GM18907 (cell line): ENCODE data around the gene C1GALT1C1L.
"Not testable (repeated sequence)": the region's sequence is repeated elsewhere in the genome, so short reads cannot be mapped to it uniquely, and the experiment has no call there.

Experiments used
- ATAC-seq: cut with Tn5 transposase; IDR thresholded peaks from one replicate; pipeline ENCODE4 v1.9.1; 2021; ENCODE audit warnings: mild to moderate bottlenecking, moderate library complexity; ENCODE audit not compliant: unreplicated experiment

C1GALT1C1L gene

DNA sequence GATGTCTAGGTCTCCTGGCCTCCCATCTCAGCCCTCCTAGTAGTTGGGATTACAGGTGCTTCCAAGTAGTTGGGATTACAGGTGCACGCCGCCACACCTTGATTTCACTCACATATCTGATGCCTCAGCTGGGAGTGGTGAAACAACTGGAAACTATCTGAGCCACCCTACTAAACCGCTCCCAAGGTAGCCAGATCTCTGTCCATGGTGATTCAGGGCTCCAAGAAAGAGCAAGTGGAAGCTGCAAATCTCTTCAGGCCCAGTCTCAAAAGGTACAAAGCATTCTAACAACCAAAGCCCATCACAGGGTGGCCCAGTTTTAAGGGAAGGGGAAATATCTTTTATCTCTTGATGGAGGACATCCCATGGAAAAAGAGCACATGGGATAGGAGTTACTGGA, 19.0 kb downstream of the C1GALT1C1L start:
- no peak for ATAC-seq

DNA sequence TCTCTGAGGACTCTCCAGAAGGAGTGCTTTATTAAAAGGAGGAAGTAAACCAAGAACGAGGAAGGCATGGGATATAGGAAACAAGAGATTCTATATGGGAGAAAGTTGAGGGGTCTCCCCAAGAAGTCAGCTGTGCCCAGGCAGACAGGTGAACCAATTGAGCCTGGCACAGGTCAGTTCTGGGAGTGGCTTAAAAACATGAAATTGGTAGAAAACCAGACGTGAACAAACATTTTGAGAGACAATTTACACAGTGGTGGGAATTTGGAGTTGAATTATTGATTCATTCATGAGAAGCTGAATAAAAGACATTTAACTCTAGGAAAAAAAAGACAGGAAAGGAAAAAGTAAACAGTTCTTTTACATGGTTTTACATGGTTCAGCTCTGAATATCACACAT, 22.7 kb downstream of the C1GALT1C1L start:
- no peak for ATAC-seq

DNA sequence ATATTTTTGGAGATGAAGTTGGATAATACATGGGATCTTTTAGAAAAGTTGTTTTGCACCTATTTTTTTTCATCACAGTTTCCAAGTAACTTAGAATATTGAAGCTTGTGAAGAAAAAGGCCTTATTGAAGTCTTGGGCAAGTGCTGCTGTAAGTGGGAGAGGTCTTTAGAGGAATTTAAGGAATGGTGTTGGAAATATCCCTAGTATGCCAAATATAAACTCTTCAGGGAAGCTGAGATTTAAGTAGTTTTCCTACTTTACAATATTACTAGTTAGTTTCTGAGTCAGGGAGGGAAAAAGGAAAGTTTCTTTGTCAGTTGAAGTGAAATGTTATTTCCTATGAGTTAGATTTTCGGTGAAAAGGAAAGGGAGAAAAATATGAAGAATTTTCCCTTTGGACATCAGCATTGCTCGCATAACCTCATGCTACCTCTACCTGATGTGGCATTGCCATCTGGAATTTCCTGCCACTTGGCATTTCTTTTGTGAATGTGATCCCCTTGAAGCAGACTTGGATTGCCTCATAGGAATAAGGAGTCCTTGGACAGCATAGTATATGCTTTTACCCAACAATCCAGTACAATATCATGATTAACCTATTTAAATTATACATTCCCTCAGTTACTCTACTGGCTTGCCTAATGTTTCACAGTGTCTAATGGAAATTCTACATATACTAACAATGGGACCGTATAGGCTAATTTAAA, 27.1 kb downstream of the C1GALT1C1L start:
- no peak for ATAC-seq

DNA sequence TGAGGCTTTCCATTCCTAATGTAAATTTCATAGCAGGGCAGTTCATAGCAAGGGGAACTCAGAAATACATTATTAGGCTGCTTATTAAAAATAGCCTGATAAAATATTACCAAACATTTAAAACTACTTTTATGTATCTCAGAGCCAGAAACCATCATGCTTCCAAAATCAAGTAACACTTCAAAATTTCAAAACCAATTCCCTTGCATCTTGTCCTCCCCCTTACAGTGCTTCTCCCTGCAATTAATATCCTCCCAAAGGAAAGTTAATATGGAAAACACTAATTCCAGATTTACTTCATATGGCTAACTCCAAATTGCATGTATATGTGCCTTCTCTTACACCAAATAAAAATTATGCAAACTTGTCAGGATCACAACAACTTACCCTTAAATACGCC, 32.5 kb downstream of the C1GALT1C1L start:
- no peak for ATAC-seq

DNA sequence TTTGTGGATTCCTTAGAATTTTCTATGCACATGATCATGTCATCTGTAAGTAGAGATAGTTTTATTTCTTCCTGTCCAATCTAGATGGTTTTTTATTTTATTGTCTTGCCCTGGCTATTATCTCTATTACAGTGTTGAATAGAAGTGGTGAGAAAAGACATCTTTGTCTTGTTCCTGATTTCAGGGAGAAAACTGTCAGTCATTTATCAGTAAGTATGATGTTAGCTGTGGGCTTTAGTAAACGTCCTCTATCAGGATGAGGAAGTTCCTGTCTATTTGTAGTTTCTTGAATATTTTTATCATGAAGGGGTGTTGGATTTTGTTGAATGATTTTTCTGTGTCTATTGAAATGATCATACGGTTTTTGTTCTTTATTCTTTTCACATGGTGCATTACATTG, 33.9 kb downstream of the C1GALT1C1L start:
- ATAC-seq, result no peak

DNA sequence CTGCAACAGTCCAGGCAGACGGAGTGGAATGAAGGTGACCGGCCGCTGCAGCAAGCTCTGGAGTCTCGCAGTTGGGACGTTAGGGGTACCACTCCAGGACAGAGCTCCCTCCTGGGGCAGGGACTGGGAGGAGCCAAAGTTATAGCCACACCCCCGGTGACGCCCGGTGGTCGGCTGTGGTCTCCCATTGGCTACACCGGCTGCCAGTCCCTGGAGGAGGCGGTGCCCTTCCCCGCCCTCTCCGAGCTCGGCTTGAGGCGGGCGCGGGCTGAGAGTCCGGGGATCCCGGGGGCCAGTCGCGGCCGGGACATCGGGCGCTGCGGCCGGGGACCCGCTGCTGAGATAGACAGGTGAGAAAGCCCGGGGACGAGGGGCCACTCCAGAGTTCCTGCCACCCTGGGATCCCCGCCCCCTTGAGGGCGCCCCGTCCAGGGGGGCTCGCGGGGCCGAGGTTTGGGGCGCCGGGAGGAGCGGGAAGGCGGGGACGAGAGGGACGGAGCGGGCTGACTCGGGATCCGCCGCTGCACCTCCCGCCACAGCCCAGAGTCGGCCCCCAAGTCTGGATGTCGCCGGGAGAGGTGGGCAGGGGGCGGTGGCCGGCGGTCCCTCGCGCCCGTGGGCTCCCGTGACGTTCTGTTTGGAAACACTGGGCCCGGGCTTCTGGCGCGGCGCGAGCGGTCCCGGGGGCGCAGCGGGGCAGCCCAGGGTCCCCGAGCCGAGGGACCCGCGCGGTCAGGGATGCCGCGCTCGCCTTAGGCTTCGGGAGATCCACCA, 39.0 kb downstream of the C1GALT1C1L start, which contains the start of gene PLEKHH2:
Gene PLEKHH2, plus strand, starts transcription at position 231 of the 774 bp plus-strand sequence. CDS start 7,414 bp downstream, outside the sequence.
- ATAC-seq, result peak; percentile 99

DNA sequence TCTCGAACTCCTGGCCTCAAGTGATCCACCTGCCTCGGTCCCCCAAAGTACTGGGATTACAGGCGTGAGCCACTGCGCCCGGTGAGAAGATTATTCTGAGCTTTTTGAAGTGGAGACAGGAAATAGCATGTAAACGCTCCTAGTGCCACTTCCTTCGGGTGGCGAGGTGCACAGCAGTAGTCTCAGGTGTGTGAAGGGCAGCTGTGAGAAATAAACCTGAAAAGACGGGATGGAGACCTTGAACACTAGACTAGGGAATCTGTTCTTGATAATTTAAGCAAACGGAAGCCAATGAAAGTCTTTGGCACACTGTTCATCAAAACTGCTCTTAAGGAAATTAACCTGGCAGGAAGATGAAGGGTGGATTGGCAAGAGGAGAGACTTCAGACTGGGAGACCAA, 39.6 kb downstream of the C1GALT1C1L start:
- no peak for ATAC-seq

DNA sequence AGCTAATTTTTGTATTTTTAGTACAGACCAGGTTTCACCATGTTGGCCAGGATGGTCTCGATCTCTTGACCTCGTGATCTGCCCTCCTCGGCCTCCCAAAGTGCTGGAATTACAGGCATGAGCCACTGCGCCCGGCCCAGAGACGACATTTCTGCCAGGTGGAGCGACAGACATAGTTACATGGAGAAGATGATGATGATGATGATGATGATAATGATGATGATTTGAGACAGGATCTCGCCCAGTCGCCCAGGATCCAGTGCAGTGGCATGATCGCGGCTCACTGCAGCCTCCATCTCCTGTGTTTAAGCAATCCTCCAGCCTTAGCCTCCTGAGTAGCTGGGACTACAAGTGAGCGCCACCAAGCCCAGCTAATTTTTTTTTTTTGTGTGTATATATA, 40.1 kb downstream of the C1GALT1C1L start:
- not testable (repeated sequence) for ATAC-seq

DNA sequence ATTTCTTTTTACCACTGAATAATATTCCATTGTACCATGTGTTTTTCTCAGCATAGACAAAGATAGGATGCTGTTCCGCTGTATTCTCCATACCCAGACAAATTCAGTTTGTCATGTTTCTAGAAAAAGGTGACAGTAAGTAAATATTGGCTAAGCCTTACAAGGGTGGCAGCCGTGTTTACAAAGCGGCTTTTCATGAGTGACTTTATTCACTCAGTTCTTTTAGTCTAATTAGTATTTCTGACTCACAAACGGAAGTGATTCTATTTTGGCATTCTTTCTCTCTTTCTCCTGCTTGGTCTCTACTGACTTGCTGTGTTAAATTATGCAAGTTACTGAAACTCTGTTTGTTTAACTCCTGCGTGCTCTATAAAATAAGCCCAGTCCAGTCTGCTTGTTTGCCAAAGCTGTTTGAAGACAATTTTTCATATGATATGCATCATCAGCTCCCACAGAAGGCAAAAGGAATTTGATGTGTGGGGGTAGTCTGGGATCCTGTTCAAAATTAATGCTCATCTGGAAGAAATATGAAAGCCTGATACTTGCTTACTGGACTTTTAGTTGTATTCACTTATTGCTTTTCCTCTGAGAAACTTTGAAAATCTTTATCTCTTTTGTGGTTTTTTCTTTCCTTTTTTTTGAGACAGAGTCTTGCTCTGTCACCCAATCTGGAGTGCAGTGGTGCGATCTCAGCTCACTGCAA, 41.5 kb downstream of the C1GALT1C1L start:
- ATAC-seq, result no peak

DNA sequence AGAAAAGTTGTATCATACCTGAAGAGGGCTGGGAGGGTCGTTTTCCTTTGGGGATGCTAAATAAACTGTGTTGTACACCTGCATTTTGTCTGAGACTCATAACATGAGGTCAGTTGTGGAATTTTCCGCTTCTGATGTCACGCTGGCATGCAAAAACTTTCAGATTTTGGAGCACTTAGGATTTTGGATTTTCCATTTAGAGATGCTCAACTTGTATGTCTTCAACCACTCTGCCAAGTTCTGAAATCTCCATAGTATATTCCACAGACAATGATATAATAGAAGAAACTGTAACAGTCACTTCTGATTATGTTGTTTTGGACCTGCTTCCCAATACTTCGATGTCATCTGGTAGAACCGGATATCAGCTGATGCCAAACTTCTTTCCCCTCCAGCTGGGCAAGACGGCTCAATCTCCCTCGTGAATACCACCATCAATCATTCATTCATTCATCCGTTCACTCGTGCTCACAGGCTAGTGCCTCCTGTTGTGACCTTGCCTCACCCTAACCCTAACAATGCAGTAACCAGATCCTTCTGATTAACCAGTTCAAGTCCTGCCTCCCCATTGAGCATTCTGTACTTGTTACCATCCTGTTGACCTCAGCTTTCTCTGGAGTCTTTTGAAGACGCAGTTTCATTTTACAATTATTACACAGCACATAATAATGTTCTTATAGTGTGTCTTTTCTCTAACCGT, 44.5 kb downstream of the C1GALT1C1L start:
- no peak for ATAC-seq
